Eye (tissue), 1 donor: ENCODE results near the gene RNU5B-1.
A peak's percentile ranks its signal among the peaks of the same experiment; 100 is the strongest.

Experiments
- DNase-seq: peaks from one replicate; pipeline ENCODE4 v3.0.0-alpha.2; 2015

The RNU5B-1 gene

DNA sequence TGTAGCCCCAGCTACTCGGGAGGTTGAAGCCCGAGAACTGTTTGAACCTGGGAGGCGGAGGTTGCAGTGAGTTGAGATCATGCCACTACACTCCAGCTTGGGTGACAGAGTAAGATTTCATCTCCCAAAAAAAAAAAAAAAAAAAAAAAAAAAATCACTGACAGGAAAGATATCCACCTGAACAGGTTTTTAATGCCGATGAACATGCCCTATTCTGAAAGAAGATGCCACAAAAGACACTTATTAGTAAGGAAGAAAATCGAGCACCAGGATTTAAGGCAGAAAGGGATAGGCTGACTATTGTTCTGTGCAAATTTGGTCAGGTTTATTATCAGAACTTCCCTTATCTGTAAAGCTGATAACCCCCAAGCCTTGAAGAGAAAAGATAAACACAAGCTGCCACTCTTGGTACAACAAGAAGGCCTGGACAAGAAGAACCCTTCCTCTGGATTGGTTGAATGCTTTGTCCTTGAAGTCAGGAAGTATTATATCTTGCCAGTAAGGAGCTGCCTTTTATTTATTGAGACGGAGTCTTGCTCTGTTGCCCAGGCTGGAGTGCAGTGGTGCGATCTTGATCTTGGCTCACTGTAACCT lies 15.1 kb upstream of the RNU5B-1 start:
- no peak for DNase-seq

DNA sequence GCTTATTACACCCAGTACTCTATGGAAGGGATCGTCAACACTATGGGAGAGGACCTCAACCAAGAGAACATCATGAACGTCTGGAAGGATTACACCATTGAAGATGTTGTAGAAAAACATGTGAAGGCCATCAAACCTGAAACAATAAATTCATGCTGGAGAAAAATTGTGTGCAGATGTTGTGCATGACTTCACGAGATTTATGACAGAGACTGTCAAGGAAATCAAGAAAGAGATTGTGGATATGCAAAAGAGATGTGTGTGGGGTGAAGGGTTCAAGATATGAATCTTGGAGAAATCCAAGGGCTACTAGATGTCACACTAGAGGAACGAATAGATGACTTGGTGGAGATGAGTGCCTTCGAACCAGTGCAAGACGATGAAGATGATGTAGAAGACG lies 14.2 kb upstream of the RNU5B-1 start:
- DNase-seq = no peak

DNA sequence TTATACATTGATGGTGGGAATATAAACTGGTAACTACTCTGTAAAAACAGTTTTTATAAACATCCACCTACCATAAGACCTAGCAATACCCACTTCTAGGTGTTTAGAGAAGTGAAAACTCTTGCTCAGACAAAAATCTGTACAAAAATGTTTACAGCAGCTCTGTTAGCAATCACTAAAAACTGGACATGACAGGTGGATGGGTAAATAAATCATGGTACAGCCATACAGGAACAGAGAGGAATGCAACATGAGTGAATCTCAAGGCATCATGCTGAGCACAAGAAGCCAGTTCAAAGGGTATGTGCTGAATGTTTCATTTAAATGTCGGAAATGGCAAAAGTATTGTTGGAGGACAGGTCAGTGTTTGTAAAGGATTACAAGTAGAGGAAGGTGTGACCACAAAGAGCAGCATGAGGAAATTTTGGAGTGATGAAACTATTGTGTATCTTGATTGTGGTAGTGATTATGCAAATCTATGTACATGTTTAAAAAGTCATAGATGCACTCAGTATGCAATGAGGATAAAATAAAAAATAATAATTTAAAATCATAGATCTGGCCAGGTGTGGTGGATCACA lies 11.4 kb upstream of the RNU5B-1 start:
- no peak for DNase-seq

DNA sequence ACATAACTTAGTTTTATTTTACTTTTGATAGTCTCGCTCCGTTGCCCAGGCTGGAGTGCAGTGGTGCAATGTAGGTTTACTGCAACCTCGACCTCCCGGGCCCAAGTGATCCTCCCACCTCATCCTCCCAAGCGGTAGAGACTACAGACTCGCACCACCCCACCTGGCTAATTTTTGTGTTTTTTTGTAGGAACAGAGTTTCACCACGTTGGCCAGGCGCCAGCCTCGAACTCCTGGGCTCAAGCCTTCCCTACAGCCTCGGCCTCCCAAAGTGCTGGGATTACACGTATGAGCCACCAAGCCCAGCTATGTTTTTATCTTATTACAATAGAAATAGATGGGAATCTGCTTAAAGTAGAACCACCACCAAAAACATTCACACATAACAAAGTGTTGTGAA lies 5.7 kb upstream of the RNU5B-1 start:
- no peak for DNase-seq

DNA sequence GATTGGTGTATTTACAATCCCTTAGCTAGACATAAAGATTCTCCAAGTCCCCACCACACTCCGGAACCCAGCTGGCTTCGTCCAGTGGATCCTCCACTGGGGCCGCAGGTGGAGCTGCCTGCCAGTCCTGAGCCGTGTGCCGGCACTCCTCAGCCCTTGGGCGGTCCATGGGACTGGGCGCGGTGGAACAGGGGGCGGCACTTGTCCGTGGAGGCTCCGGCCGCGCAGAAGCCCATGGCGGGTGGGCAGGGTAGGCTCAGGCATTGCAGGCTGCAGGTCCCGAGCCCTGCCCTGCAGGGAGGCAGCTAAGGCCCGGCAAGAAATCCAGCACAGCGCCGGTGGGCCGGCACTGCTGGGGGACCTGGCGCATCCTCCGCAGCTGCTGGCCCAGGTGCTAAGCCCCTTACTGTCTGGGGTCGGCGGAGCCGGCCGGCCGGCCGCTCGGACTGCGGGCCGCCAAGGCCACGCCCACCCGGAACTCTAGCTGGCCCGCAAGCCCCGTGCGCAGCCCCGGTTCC lies 3.5 kb upstream of the RNU5B-1 start:
- no peak for DNase-seq

DNA sequence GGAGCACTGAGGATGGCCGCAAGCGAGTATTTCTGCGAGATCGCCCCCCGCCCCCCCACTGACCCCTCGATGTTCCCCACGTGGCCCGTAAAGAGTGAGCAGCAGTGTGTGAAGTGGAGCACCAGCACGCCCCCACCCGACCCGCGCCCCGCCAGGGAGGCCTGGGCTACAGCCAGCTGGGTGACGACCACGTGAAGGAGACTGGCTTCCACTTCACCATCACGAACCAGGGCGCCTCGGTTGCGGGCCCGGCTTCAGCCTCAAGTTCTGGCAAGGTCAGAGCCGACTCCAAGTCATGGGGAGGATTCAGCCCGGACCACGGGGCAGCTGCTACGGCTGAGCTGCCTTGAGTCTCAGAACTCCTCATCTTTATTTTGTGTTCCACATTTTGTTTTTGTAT lies 2.4 kb upstream of the RNU5B-1 start:
- DNase-seq = no peak

DNA sequence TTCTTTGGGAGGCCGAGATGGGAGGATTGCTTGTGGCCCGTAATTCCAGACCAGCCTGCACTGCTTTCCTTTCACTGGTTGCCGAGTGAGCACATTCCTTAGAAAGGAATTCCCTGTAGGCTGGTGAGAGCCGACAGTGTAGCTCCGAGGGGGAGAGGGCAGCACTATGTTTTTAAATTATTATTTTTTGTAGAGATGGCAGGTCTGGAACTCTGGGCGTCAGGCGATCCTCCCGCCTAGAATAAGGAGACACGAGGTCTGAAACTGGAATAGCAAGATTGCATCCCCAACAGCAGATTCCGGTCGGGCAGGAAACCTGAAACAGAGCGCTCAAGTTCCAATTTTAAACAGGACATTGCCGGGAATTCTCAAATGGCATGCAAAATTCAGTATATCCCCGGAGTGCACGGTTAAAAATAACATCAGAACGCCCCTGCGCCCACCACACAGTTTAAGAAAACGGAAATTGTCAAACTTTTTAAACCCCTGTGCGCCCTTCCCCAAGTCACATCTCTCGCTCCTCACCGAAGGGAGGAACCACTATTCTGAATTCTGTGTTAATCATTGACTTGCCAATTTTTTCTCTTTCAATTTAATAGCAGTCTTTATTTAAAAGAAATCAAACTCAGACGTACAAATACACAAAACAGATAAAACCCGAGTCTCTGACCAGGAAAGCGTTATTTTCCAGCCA lies 643 bp upstream of the RNU5B-1 start:
- DNase-seq = peak; percentile 87

DNA sequence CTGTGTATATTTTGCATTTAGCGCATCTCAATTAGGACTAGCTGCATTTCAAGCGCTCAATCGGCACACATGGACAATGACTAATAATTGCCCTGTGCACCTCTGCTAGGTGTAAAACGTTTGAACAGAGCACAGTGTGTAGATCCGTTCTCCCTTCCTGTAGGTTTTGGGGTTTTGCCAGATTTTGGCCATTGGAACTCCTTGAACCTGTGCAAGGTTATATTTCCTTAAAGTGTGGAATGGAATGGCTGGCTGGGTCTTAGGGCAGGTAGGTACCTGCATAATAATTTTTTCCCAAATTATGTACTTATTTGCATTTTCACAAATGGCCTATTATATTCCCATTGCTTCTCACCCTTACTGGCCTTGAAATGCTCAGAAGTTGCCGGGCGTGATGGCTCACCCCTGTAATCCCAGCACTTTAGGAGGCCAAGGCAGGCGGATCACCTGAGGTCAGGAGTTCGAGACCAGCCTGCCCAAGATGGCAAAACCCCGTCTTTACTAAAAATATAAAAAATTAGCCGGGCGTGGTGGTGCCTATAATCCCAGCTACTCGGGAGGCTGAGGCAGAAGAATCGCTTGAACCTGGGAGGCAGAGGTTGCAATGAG lies 777 bp downstream of the RNU5B-1 start:
- no peak for DNase-seq

DNA sequence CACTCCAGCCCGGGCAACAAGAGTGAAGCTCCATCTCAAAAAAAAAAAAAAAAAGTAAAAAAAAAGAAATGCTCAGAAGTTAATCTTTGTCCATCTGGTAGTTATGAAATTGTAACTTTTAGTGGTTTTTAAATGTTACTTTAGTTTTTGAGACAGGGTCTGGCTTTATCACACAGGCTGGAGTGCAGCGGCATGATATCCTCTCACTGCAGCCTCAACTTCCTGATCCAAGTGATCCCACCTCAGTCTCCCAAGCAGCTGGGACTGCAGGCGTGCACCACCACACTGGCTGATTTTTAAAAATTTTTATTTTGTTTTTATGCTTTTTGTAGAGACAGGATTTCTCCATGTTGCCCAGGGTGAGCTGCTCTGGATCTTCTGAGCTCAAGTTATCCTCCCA lies 1.3 kb downstream of the RNU5B-1 start:
- DNase-seq = no peak

DNA sequence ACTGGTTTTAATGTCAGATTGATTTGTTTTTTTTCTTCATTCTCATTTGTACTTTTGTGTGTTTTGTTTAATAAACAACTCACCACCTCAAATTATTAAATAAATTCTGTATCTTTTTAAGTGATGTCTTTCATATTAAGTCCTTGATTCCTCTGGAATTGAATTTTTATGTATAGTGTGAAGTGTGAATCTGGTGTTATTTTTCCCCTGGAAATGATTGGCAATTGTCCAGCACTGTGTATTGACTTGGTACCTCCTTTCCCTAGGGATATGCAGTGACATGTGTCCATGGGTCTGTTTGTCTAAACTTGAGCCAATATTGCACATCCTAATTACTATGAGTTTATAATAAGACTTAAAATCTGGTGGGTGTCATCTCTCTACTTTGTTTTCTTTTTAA lies 2.1 kb downstream of the RNU5B-1 start:
- DNase-seq = no peak

DNA sequence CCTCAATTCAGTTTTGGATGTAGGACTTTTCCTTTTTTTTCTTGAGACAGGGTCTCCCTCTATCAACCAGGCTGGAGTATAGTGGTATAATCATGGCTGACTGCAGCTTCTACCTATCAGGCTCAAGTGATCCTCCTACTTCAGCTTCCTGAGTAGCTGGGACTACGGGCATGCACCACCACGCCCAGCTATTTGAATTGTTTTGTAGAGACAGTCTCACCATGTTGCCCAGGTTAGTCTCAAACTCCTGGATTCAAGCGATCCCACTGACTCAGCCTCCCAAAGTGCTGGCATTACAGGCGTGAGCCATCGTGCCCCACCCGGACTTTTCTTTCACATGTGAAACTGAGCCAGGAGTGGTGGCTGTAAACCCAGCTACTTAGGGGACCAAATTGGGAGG lies 3.5 kb downstream of the RNU5B-1 start:
- no peak for DNase-seq

DNA sequence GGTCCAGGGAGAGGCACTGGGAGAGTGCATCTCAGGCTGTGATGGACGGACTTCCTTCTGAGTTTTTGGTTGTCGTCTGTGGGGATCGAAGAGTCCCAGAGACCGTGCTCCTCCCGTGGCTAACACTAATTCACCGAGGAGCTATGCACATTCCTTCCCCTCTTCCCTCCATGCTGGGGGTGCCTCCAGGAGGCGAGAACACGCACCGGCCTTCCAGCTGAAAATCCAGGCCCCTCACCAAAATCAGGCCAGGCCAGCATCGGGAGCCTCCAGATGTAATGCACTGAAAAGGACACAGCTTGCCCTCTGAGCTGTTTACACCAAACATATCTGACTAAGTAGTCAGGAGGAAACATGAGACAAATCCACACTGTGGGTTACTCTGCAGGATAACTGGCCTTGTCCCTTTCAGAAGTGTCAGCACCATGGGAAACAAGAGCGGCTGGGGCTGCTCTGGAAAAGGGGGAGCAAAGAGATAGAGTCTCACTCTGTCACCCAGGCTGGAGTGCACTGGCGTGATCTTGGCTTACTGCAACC lies 5.5 kb downstream of the RNU5B-1 start:
- no peak for DNase-seq

DNA sequence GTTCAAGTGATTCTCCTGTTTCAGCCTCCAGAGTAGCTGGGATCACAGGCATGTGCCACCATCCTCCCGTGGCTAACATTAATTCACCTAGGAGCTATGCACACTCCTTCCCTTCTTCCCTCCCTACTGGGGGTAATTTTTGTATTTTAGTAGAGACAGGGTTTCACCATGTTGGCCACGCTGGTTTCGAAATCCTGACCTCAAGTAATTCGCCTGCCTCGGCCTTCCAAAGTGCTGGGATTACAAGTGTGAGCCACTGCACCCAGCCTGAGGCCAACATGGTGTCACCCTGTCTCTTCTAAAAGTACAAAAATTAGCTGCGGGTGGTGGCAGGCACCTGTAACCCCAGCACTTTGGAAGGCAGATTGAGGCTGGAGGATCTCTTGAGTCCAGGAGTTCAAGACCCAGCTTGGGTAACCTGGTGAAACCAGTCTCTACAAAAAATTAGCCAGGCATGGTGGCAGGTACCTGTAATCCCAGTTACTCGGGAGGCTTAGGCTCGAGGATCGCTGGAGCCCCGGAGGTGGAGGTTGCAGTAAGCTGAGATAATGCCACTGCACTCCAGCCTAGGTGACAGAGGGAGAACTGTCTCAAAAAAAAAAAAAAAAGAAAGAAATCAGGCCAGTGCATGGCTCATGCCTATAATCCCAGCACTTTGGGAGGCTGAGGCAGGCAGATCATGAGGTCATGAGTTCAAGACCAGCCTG lies 6.1 kb downstream of the RNU5B-1 start:
- no peak for DNase-seq

DNA sequence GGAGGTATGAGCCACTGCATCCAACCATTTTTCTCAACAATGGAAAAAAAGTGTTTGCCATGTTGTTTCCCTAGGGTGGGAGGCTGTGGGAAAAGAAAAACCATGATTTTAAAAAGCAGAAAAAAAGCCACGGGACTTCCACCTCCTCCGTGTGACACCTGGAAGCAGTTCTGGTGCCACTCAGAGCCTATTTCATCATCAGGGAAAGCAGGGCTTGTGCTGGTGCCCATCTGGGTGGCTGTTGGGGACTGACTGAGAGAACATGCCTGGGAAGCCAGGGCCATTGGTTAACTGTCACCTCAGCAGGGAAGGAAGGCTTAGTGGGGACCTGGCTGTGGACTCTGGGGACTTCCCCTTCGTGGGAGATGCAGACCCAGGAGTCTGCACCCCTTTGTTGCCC lies 7.3 kb downstream of the RNU5B-1 start:
- DNase-seq = no peak

DNA sequence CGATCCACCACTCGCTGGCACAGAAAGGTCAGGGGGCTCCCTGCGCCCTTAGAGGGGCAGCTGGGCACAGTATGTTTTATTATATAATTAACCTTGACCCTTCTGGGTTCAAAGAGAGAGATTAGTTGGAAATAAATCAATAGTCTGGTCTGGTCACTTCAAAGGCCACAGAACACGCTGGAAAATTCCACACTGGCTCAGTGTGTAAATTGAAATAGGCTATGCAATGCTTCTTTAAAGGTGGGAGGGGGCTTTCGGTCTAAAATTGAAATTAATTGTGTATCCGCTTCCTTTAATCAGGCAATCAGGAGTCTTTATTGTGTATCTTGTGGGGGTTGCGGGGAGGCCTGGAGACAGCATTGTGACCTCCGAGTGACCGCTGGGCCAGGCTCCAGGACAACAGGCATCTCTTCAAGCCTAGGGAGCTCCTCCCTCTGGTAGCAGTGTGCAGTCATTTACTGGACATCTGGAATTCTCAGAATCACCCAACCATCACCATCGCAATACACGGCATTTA lies 8.0 kb downstream of the RNU5B-1 start:
- DNase-seq = peak; percentile 81

DNA sequence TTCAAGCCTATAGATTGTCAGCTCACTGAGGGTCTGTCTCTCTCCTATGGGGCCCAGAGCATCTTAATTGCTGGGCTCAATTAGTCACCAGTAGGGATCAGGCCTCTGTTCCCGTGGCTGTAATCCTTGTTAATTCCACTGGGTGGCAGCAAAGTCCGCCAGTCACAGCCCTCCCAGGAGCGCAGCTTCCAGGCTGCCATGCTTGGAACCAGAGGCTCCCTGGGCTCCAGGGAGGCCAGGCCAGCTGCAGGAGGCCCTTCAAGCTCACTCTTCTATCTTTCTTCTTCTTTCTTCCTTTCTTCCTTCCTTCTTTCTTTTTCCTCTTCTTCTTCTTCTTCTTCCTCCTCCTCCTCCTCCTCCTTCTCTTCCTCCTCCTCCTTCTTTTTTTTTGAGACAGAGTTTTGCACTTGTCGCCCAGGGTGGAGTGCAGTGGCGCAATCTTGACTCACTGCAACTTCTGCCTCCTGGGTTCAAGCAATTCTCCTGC lies 14.4 kb downstream of the RNU5B-1 start:
- DNase-seq = peak; percentile 95

DNA sequence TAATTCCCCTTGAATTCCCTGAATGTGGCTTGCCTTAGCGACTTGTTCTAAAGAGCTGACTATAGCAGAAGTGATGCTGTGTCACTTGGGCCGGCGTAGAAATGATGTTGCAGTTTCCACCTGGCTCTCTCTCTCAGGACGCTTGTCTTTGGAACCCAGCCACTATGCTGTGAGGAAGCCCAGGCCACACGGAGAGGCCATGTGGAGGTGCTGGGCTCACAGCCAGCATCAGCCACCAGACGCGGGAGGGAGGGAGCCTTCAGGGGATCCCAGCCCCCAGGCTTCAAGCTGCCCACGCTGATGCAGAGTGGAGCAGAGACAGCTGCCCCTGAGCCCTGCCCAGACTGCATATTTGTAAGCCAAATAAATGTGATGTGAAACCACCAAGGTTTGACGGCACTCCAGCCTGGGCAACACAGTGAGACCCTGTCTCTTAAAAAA lies 18.6 kb downstream of the RNU5B-1 start:
- peak; percentile 63 for DNase-seq

DNA sequence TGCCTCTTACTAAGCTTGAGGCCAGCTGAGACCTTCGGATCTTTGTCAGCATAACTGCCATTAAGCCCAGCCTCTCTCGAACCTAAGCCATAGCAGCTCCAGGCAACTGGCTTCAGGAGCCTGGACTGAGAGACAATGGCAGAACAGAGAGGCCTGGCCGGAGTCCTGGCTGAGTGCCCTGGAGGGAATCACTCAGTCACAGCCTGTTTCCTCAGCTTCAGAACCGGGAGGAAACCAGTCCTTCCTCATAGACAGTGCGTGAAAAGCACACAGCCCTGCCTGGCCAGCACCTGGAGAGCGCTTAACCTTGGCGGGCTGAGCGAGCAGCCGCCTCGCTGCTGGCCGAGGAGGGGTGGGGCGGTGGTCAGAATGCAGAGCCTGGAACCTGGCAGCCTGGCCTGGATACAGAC lies 21.6 kb downstream of the RNU5B-1 start:
- DNase-seq = peak; percentile 31

DNA sequence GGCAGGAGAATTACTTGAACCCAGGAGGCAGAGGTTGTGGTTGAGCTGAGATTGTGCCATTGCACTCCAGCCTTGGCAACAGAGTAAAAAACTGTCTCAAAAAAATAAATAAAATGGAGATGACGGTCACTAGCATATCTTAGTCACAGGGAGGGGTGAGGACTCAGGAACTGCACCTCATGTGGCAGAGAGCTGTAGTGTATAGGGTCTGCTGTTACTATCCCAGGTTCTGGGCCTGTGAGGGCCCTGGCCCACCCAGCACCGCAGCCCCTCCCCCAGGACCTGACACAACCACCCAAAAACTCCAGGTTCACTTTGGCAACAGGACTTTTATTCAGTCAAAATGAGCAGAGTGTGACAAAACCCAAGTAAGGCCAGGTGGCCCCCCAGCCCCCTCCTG lies 22.3 kb downstream of the RNU5B-1 start:
- no peak for DNase-seq

DNA sequence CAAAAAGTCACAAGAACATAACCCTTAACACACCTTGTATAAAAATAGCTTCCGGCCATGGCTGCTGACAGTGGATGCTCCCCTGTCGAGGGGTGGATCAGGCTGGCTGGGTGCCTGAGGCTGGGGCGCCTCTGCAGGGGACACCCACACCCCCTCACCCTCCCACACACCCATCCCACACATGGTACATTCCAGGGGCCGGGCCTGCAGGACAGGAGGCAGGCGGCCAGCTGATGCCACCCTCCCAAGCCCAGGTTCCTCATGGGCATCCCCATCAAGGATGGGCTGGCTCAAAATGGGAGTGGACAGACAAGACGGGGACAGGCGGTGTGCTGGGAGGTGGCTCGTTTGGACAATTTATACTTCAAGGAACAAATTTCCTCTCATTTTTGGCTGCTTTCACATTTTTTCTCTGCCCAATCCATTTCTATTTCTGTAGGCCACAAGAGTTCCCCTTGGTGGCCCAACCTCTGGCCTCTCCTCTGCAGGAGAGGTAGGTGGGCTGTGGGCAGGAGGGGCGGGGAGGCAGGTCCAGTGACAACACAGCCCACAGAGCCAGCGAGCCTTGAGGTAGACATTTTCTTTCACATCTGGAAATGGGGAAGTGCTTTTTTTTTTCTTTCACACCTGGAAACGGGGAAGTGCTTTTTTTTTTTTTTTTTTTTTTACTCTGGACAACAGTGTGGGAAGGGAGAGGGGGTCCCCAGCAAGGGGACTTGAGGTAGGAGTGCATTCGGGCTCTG lies 23.3 kb downstream of the RNU5B-1 start:
- no peak for DNase-seq

DNA sequence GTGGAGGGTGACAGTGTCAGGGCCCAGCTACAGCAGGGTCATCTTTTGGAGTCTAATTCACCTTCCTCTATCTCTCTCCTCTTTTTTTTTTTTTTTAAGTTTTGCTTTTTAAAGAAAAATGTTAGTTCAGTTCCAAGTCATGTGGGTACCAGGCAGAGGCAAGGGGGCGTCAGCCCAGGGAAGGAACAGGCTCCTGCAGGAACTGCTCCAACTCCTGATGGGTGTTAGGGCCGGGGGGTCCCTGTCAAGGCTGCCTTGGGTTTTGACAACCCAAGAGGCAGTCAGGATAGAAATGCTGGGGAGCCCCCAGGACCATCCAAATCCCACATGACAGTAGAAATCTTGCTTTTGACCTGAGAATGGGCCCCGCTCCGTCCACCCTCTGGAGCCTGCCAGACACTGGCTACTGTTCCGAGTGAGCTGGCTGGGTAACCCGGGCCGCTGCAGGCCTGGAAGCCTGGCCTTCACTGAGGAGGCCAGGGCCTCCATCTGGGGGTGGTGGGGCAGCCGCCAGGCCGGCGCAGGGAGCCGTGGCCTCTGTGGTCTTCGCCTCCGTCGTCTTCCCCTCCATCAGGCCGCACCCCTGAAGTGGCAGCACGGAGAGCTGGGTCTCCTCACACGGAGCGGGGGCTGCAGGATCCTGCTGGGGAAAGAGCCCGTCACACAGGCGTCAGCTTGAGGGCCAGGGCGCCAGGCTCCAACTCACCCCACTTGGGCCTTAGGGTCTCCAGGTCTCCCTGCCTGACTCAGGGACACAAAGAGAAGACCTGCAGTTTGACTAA lies 24.2 kb downstream of the RNU5B-1 start:
- no peak for DNase-seq
